NB4 (cell line): ENCODE measurements around the gene WDR45B.

Source experiments
- MYC ChIP-seq: IDR thresholded peaks from 2 replicates; pipeline ENCODE4 v1.6.1; 2011; ENCODE audit warnings: low read depth, low read length
- POLR2A ChIP-seq: IDR thresholded peaks from 2 replicates; pipeline ENCODE4 v1.6.1; 2011; ENCODE audit warnings: mild to moderate bottlenecking; ENCODE audit not compliant: insufficient read length; ENCODE audit errors: extremely low read depth
- TF ChIP-seq, protein P1 (sequence below): IDR thresholded peaks from one replicate; pipeline ENCODE4 v1.5.1; 2012; ENCODE audit warnings: low read depth, low read length

DNA sequence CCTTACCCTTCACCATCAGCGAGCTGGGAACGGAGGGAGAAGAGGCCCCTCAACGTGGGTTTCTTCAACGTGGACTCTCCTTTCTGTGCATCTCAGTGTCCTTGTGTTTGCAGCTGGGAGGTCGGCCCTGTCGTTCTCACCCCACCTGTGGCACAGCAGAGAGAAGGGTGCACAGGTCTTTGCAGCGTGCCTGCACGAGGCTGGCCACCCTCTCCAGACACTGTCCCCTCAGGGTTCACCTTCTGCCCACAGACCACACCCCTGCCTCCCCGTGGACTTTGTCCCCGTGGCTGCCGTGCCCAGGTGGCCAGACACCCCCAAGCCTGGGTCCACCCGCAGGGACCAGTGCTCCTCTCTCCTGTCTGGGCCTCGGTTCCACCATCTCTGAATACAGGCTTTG, 7.3 kb upstream of the WDR45B start:
- TF ChIP-seq MYC, result no peak
- TF ChIP-seq, protein P1, sequence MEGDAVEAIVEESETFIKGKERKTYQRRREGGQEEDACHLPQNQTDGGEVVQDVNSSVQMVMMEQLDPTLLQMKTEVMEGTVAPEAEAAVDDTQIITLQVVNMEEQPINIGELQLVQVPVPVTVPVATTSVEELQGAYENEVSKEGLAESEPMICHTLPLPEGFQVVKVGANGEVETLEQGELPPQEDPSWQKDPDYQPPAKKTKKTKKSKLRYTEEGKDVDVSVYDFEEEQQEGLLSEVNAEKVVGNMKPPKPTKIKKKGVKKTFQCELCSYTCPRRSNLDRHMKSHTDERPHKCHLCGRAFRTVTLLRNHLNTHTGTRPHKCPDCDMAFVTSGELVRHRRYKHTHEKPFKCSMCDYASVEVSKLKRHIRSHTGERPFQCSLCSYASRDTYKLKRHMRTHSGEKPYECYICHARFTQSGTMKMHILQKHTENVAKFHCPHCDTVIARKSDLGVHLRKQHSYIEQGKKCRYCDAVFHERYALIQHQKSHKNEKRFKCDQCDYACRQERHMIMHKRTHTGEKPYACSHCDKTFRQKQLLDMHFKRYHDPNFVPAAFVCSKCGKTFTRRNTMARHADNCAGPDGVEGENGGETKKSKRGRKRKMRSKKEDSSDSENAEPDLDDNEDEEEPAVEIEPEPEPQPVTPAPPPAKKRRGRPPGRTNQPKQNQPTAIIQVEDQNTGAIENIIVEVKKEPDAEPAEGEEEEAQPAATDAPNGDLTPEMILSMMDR, result no peak
- TF ChIP-seq POLR2A, result no peak
